H1 (cell line): ENCODE measurements around the gene PIP5K1B. TPM values are rescaled to one million over a fixed set of nuclear protein-coding genes. Genes with fewer than 3 reads are reported as not detected.

Experiments
- CTCF ChIA-PET: fragments of 300-600 bp; sonication (Branson Sonifier 250); formaldehyde crosslinking; loops from one replicate; lab custom pipeline; 2021; ENCODE audit not compliant: partially characterized antibody; lab: Charles Lee
- POLR2A ChIA-PET: fragments of 300-600 bp; sonication (Branson Sonifier 250); formaldehyde crosslinking; loops from one replicate; lab custom pipeline; 2021; ENCODE audit warnings: inconsistent platforms; ENCODE audit not compliant: partially characterized antibody; lab: Charles Lee
- DNase-seq, 2 experiments: peaks; one replicate each; pipeline versions ENCODE4 v3.0.0 to v3.0.0-alpha.2; 2010 to 2022; ENCODE audit warnings: low spot score in 2 of 2, low read depth in 1 of 2, mixed read lengths in 1 of 2
- FAIRE-seq: peaks from 2 replicates; lab custom pipeline; 2011; peaks lifted over from hg19 to GRCh38; lab: Jason Lieb, UNC
- H2AFZ ChIP-seq: 2 replicates; pipeline ENCODE4 v1.8.1; 2012; ENCODE audit warnings: low read length, inconsistent platforms
- H2AK5ac ChIP-seq: 2 replicates; pipeline ENCODE4 v1.6.1; 2013; ENCODE audit warnings: low read depth, low read length
- H2BK120ac ChIP-seq: replicated peaks from 2 replicates; pipeline ENCODE3; 2013; ENCODE audit warnings: low read depth, low read length, inconsistent platforms
- H2BK12ac ChIP-seq: 2 replicates; pipeline ENCODE4 v1.6.1; 2013; ENCODE audit warnings: low read depth, low read length
- H2BK15ac ChIP-seq: 2 replicates; pipeline ENCODE4 v1.6.1; 2013; ENCODE audit warnings: low read length
- H2BK20ac ChIP-seq: 2 replicates; pipeline ENCODE4 v1.6.1; 2013; ENCODE audit warnings: low read length
- H2BK5ac ChIP-seq: 2 replicates; pipeline ENCODE4 v1.6.1; 2013; ENCODE audit warnings: low read depth, low read length
- H3K14ac ChIP-seq: 2 replicates; pipeline ENCODE4 v1.6.1; 2013; ENCODE audit warnings: inconsistent platforms; ENCODE audit not compliant: insufficient read length
- H3K18ac ChIP-seq: 2 replicates; pipeline ENCODE4 v1.6.1; 2013; ENCODE audit warnings: low read length; ENCODE audit errors: extremely low read depth
- H3K23ac ChIP-seq: 2 replicates; pipeline ENCODE4 v1.6.1; 2013; ENCODE audit warnings: inconsistent platforms; ENCODE audit not compliant: insufficient read length
- H3K23me2 ChIP-seq: 2 replicates; pipeline ENCODE4 v1.6.1; 2013; ENCODE audit warnings: low read depth, low read length
- H3K27ac ChIP-seq: 2 replicates; pipeline ENCODE4 v1.6.1; 2011; ENCODE audit warnings: low read depth, low read length, inconsistent platforms
- H3K27me3 ChIP-seq, 4 experiments: replicated peaks in 1 of 4; 1 replicate in 1 of 4; 2 replicates in 3 of 4; pipeline versions ENCODE4 v1.6.1 to v1.8.1; 2011 to 2013; ENCODE audit warnings: low read length in 3 of 4, mild to moderate bottlenecking in 3 of 4, inconsistent platforms in 2 of 4, mixed read lengths in 2 of 4, moderate library complexity in 1 of 4; ENCODE audit not compliant: control insufficient read depth in 3 of 4, insufficient read depth in 3 of 4; ENCODE audit errors: extremely low read depth in 1 of 4
- H3K36me3 ChIP-seq, 4 experiments: 2 replicates each; pipeline versions ENCODE4 v1.6.1 to v1.8.1; 2011 to 2013; ENCODE audit warnings: mild to moderate bottlenecking in 4 of 4, low read length in 3 of 4, moderate library complexity in 2 of 4, control low read depth in 1 of 4, inconsistent platforms in 1 of 4; ENCODE audit not compliant: insufficient read depth in 4 of 4, control insufficient read depth in 2 of 4
- H3K4ac ChIP-seq: replicated peaks from 2 replicates; pipeline ENCODE3; 2013; ENCODE audit warnings: low read length, low read depth, mixed read lengths, inconsistent platforms; ENCODE audit not compliant: insufficient read length
- H3K4me1 ChIP-seq, 4 experiments: replicated peaks in 1 of 4; 1 replicate in 1 of 4; 2 replicates in 3 of 4; pipeline versions ENCODE4 v1.6.1 to v1.8.1; 2011 to 2013; ENCODE audit warnings: low read length in 3 of 4, inconsistent platforms in 2 of 4, mixed read lengths in 1 of 4; ENCODE audit not compliant: insufficient read depth in 4 of 4, control insufficient read depth in 3 of 4
- H3K4me2 ChIP-seq, 2 experiments: 2 replicates each; pipeline versions ENCODE4 v1.6.1 to v1.8.1; 2011 to 2013; ENCODE audit warnings: low read depth in 2 of 2, low read length in 2 of 2, control low read depth in 1 of 2, inconsistent platforms in 1 of 2, mild to moderate bottlenecking in 1 of 2; ENCODE audit not compliant: insufficient read depth in 1 of 2
- H3K4me3 ChIP-seq, 4 experiments: fragments of 200-600, 300-600 bp in 1 of 4; sonication (generic), shearing (Covaris generic), sonication (Bioruptor Twin) in 1 of 4; 2 replicates each; pipeline versions ENCODE4 v1.5.1 to v1.8.1; 2011 to 2016; ENCODE audit warnings: low read length in 4 of 4, low read depth in 3 of 4, control low read depth in 2 of 4, inconsistent platforms in 2 of 4, mild to moderate bottlenecking in 2 of 4, mixed read lengths in 1 of 4, moderate library complexity in 1 of 4; ENCODE audit not compliant: insufficient read depth in 2 of 4; ENCODE audit errors: extremely low read depth in 1 of 4
- H3K56ac ChIP-seq: replicated peaks from 2 replicates; pipeline ENCODE3; 2013; ENCODE audit warnings: low read depth, mild to moderate bottlenecking, mixed read lengths, low read length, inconsistent platforms; ENCODE audit not compliant: insufficient read length
- H3K79me1 ChIP-seq: 2 replicates; pipeline ENCODE4 v1.6.1; 2013; ENCODE audit warnings: low read depth, low read length, control low read depth
- H3K79me2 ChIP-seq, 2 experiments: 2 replicates each; pipeline versions ENCODE4 v1.6.1 to v1.8.1; 2012 to 2013; ENCODE audit warnings: low read length in 2 of 2, mild to moderate bottlenecking in 2 of 2, inconsistent platforms in 1 of 2; ENCODE audit not compliant: insufficient read depth in 2 of 2, control insufficient read depth in 1 of 2
- H3K9ac ChIP-seq, 4 experiments: replicated peaks in 1 of 4; 1 replicate in 1 of 4; 2 replicates in 3 of 4; pipeline versions ENCODE4 v1.6.1 to v1.8.1; 2011 to 2013; ENCODE audit warnings: low read depth in 3 of 4, low read length in 3 of 4, control low read depth in 2 of 4, mild to moderate bottlenecking in 2 of 4, moderate library complexity in 2 of 4, inconsistent platforms in 1 of 4; ENCODE audit errors: extremely low read depth in 1 of 4
- H3K9me3 ChIP-seq, 2 experiments: 2 replicates each; pipeline versions ENCODE4 v1.6.1 to v1.8.1; 2012 to 2013; ENCODE audit warnings: mild to moderate bottlenecking in 2 of 2, moderate library complexity in 2 of 2, control low read depth in 1 of 2, inconsistent platforms in 1 of 2, low read depth in 1 of 2, low read length in 1 of 2, mixed read lengths in 1 of 2; ENCODE audit not compliant: insufficient read depth in 2 of 2
- H4K20me1 ChIP-seq, 2 experiments: replicated peaks in 1 of 2; 2 replicates each; pipeline versions ENCODE3 to v1.8.1; 2011 to 2013; ENCODE audit warnings: inconsistent platforms in 2 of 2, low read length in 2 of 2, mild to moderate bottlenecking in 1 of 2; ENCODE audit not compliant: insufficient read depth in 2 of 2, control insufficient read depth in 1 of 2
- H4K5ac ChIP-seq: 2 replicates; pipeline ENCODE4 v1.6.1; 2013; ENCODE audit warnings: low read length, low read depth, mixed read lengths, inconsistent platforms; ENCODE audit not compliant: insufficient read length
- H4K8ac ChIP-seq: 2 replicates; pipeline ENCODE4 v1.8.0; 2013; ENCODE audit warnings: mild to moderate bottlenecking, moderate library complexity, low read length, inconsistent platforms; ENCODE audit not compliant: insufficient read depth; ENCODE audit errors: extremely low read depth
- H4K91ac ChIP-seq: replicated peaks from 2 replicates; pipeline ENCODE3; 2013; ENCODE audit warnings: low read length, mixed read lengths, inconsistent platforms; ENCODE audit not compliant: insufficient read length
- ATF2 ChIP-seq: IDR thresholded peaks from 2 replicates; pipeline ENCODE4 v1.6.1; 2012; ENCODE audit warnings: low read length, inconsistent platforms
- CREB1 ChIP-seq: IDR thresholded peaks from 2 replicates; pipeline ENCODE4 v1.6.1; 2012; ENCODE audit warnings: inconsistent platforms
- EP300 ChIP-seq, 2 experiments: IDR thresholded peaks; 1 replicate in 1 of 2; 2 replicates in 1 of 2; pipeline ENCODE4 v1.6.1; 2011 to 2012; ENCODE audit warnings: low read depth in 2 of 2, low read length in 2 of 2, mild to moderate bottlenecking in 2 of 2, borderline replicate concordance in 1 of 2, inconsistent platforms in 1 of 2, moderate library complexity in 1 of 2
- KDM5A ChIP-seq: fragments of 200-600 bp; IDR thresholded peaks from 2 replicates; pipeline ENCODE4 v1.7.1; 2012; ENCODE audit warnings: mild to moderate bottlenecking, low read length, inconsistent platforms, mixed read lengths
- MAX ChIP-seq: IDR thresholded peaks from 2 replicates; pipeline ENCODE4 v1.6.1; 2012; ENCODE audit warnings: inconsistent platforms
- RAD21 ChIP-seq, 2 experiments: IDR thresholded peaks in 1 of 2; conservative IDR thresholded peaks in 1 of 2; 2 replicates each; pipeline ENCODE4 v1.6.1; 2011; ENCODE audit warnings: low read depth in 2 of 2, low read length in 2 of 2, improper control_type of control experiment in 1 of 2, inconsistent platforms in 1 of 2, mild to moderate bottlenecking in 1 of 2, moderate library complexity in 1 of 2
- SIX5 ChIP-seq: IDR thresholded peaks from 2 replicates; pipeline ENCODE4 v1.6.1; 2011; ENCODE audit warnings: mild to moderate bottlenecking, low read depth, low read length
- SRF ChIP-seq: IDR thresholded peaks from 2 replicates; pipeline ENCODE4 v1.6.1; 2011; ENCODE audit warnings: mild to moderate bottlenecking, low read depth, low read length, moderate library complexity
- WGBS, 2 experiments: shearing (Covaris generic) in 1 of 2; methylation state at CpG; one replicate each; pipeline versions ENCODE4 v1.1.6 to v1.1.7; 2013 to 2015; ENCODE audit warnings: low lambda C conversion rate in 2 of 2, mixed read lengths in 2 of 2, inconsistent platforms in 1 of 2, low coverage in 1 of 2, missing lambda C conversion rate in 1 of 2; ENCODE audit not compliant: insufficient replicate concordance in 2 of 2, insufficient coverage in 1 of 2, insufficient read length in 1 of 2; ENCODE audit errors: extremely low coverage in 1 of 2, missing lambda C conversion rate in 1 of 2; 5-methylcytosine and 5-hydroxymethylcytosine counted together
- polyA plus RNA-seq, 7 experiments: library from polyadenylated mRNA; depleted of rRNA in 3 of 7; stranded (reverse) in 5 of 7; unstranded in 2 of 7; fragments of >200 nt in 5 of 7; fragments of 200-250 nt in 2 of 7; gene quantifications; 1 replicate in 5 of 7; 2 replicates in 1 of 7; 4 replicates in 1 of 7; pipeline versions ENCODE4 v1.2.1 to v1.2.3, GENCODE V29; 2011 to 2013; ENCODE audit warnings: missing spikeins in 2 of 7, mixed read lengths in 2 of 7
- total RNA-seq: library from RNA; stranded (reverse); fragmentation: NEBNext Ultra II Directional; extraction: Animal tissue kit (Norgen Biotek cat#: 25700); gene quantifications from 2 replicates; pipeline ENCODE4 v1.2.1, GENCODE V29; 2021

PIP5K1B gene
- total and polyA plus RNA-seq, 2 of the 8 experiments (the other 6 are each of a cell fraction or from before 2014, with no cell fraction given): 4.7 to 7.7 TPM

GRCh38 chr9:68844631-68845612, 139.9 kb downstream of the PIP5K1B start:
- no peaks in the 10 kb centered on the region for H3K79me1 ChIP-seq
- H3K9ac ChIP-seq: no peak overlapping the region
- H3K56ac ChIP-seq: no peak overlapping the region
- 0 out of 2 replicates have a peak overlapping the region, but pooled peaks have one; percentile 60 for H2AFZ ChIP-seq
- H3K4ac ChIP-seq: no peak overlapping the region
- no peaks in the 10 kb centered on the region for H3K79me2 ChIP-seq
- no peak overlapping the region for H3K14ac ChIP-seq
- no peak overlapping the region for H3K18ac ChIP-seq
- H3K27ac ChIP-seq: no peak overlapping the region
- no peak overlapping the region for H3K4me3 ChIP-seq
- no peak overlapping the region for H4K91ac ChIP-seq
- FAIRE-seq (peak; percentile 78), DNase-seq (peak in 1 of 2 experiments; percentile 71)
- no peaks in the 10 kb centered on the region for H3K36me3 ChIP-seq
- CTCF ChIA-PET: interaction anchor here (0.7 to 3.8 kb wide), 29 partner anchors 8 to 277 kb away, joined by 3 to 20 read pairs (median 4); no protein-coding TSS in a partner anchor
- 83% methylated on average over 13 of the region's 13 CpGs; no CpG with 5 or more reads in 1 of the 2 experiments for WGBS, 2 experiments
- H3K9me3 ChIP-seq: no peaks in the 10 kb centered on the region
- H3K27me3 ChIP-seq: no peaks in the 10 kb centered on the region
- H2BK15ac ChIP-seq: no peak overlapping the region
- H4K20me1 ChIP-seq: no peaks in the 10 kb centered on the region
- no peak overlapping the region; the same call in 1 of the 2 replicates for H2AK5ac ChIP-seq
- no peak overlapping the region for H2BK20ac ChIP-seq
- H4K5ac ChIP-seq: no peak overlapping the region
- no peak overlapping the region; the same call in 1 of the 2 replicates for H2BK12ac ChIP-seq
- POLR2A ChIA-PET: interaction anchor here (0.6 to 0.7 kb wide), 2 partner anchors 49 to 179 kb away, joined by 3 read pairs; no protein-coding TSS in a partner anchor
- no peak overlapping the region for H2BK120ac ChIP-seq
- H3K4me2 ChIP-seq: no peak overlapping the region
- no peak overlapping the region for H4K8ac ChIP-seq
- no peak overlapping the region for H3K23ac ChIP-seq
- H3K23me2 ChIP-seq: no peaks in the 10 kb centered on the region; the same call in 1 of the 2 replicates
- peaks cover 0 to 2% (median 0%) of the 10 kb centered on the region in 4 experiments; a peak in 1 of 7 replicates for H3K4me1 ChIP-seq
- H2BK5ac ChIP-seq: no peak overlapping the region
- TF ChIP-seq MAX (no peak), EP300 (IDR thresholded peaks at IDR 0.05; ENCODE audit: borderline replicate concordance in 1 of 2, low read depth in 2 of 2, low read length in 2 of 2) (no peak), RAD21 (IDR thresholded peaks at IDR 0.05 in 1 of 2, conservative IDR thresholded peaks at IDR 0.05 in 1 of 2; ENCODE audit: low read depth in 2 of 2, low read length in 2 of 2) (peak; percentile 65 to 74), KDM5A (no peak), ATF2 (no peak), CREB1 (no peak), SRF (no peak), SIX5 (no peak)
